IPS-20b (cell line): ENCODE data around the gene LRRC7.

Experiments
- H3K27ac ChIP-seq: one replicate; pipeline ENCODE4 v1.5.1; 2013; ENCODE audit warnings: low read length
- H3K27me3 ChIP-seq: 2 replicates; pipeline ENCODE4 v1.6.1; 2013; ENCODE audit warnings: mild to moderate bottlenecking, low read length, inconsistent platforms; ENCODE audit not compliant: insufficient read depth
- H3K36me3 ChIP-seq: 2 replicates; pipeline ENCODE4 v1.6.1; 2013; ENCODE audit warnings: low read depth, mild to moderate bottlenecking, inconsistent platforms, low read length, moderate library complexity; ENCODE audit not compliant: insufficient read depth
- H3K4me1 ChIP-seq: 2 replicates; pipeline ENCODE4 v1.6.1; 2013; ENCODE audit warnings: mild to moderate bottlenecking, control low read depth, inconsistent platforms, low read length, moderate library complexity; ENCODE audit not compliant: insufficient read depth
- H3K4me3 ChIP-seq: 2 replicates; pipeline ENCODE4 v1.5.1; 2013; ENCODE audit warnings: mild to moderate bottlenecking, low read length, inconsistent platforms
- H3K9ac ChIP-seq: 2 replicates; pipeline ENCODE4 v1.6.1; 2013; ENCODE audit warnings: low read depth, mild to moderate bottlenecking, inconsistent platforms, low read length, moderate library complexity
- H3K9me3 ChIP-seq: 2 replicates; pipeline ENCODE4 v1.6.1; 2013; ENCODE audit warnings: mild to moderate bottlenecking, low read depth, low read length, inconsistent platforms; ENCODE audit not compliant: insufficient read depth

Gene LRRC7

DNA sequence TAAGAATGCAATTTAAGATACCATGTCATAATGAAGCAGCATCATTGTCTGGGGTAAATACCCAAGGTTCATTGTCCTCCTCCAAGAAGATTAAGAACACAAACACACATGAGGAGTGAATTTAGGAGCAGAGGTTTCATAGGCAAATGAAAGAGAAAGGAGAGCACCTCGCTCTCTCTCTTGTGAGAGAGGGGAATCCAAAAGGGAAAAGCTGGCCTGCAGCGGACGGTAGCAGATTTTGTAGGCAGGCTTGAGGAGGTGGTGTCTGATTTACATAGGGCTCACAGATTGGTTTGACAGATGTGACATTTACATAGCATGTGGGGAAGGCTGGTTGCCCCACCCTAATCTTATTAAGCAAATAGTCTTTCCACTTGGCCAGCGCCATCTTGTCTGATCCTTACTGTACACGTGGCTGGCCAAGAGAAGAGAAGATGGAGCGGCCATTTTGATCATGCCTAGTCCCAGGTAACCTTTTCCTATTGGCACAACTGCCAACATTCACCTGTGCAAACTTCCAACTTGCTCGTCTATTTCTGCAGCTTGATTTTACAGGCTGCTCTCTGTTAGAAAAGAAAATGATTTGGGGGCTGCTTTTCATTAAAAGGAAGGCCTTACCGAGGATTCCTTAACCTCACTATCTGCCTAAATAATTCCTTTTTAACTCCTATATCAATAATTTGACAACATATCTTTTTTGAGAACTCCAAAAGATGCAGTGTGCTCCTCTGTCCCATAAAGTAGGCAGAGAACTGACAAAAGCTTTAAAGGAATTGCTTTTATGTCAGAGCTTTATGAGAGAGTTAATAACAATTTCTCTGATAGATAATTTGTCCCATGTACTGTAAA, 16.0 kb upstream of the LRRC7 start:
- Histone ChIP-seq H3K36me3 (no peaks in the 10 kb centered on the region), H3K9ac (no peak overlapping the region), H3K4me3 (no peak overlapping the region), H3K27me3 (no peaks in the 10 kb centered on the region), H3K27ac (no peak overlapping the region), H3K4me1 (no peaks in the 10 kb centered on the region), H3K9me3 (no peaks in the 10 kb centered on the region)

DNA sequence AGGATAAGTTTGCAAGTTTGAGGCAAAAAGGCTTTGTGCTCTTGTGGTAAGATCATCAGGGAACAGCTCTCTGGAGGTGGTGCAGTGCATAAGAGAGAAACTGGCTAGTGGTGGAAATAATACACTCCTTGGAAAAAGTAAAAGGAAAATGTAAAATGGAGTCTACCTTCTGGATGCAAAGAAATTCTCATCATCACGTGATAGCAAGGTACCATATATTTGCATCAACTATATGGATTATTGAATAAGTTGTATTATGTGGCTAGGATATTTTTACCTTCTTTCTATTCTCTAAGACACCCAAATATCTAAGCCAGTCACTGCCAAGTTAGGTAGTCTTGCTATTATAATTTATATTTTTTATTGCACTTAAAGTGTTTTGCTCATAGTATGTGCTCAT, 14.0 kb upstream of the LRRC7 start:
- H3K4me3 ChIP-seq = no peak overlapping the region
- no peaks in the 10 kb centered on the region for H3K4me1 ChIP-seq
- H3K36me3 ChIP-seq = no peaks in the 10 kb centered on the region
- H3K27me3 ChIP-seq = no peaks in the 10 kb centered on the region
- H3K27ac ChIP-seq = no peak overlapping the region
- H3K9me3 ChIP-seq = no peaks in the 10 kb centered on the region
- no peak overlapping the region for H3K9ac ChIP-seq

DNA sequence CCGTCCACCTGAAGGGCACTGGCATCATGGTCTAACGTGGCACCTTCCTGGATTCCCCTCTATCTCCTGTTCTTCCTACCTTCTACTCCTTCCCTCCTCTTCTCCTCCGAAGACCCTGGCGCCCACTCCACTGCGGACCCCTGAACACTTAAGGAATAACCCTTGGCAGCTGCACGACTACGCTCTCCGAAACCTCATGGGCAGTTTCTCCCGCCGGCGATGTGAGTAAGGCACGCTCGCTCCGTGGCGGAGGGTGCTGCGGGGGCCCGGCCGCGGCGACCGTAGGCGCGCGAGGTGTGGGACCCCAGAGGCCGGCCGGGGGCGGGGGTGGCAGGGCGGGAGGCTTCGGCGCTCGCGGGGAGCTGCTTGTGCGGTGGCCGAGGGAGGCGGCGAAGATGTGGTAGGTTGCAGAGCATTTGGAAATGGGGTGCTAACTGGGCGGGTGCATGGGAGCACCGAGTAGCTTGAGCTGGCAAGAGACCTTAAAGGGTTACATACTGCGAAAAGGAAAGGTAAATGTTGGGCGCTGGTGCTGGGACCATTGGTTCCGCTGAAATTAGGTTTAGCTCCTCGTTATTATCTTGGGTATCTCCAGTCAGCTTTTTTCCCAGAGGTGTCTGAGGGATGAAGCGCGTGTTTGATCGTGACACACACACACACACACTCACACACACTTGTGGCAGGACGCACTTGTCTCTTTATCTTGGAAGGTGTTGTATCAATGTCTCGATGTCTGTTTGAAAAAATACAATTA, 876 bp downstream of the LRRC7 start:
- Histone ChIP-seq H3K27ac (no peak overlapping the region), H3K4me3 (peak overlapping the region; percentile 75), H3K9me3 (no peaks in the 10 kb centered on the region), H3K36me3 (no peaks in the 10 kb centered on the region), H3K4me1 (peaks cover 3% of the 10 kb centered on the region; the same call in 1 of the 2 replicates), H3K9ac (no peak overlapping the region), H3K27me3 (peaks cover 79% of the 10 kb centered on the region)

DNA sequence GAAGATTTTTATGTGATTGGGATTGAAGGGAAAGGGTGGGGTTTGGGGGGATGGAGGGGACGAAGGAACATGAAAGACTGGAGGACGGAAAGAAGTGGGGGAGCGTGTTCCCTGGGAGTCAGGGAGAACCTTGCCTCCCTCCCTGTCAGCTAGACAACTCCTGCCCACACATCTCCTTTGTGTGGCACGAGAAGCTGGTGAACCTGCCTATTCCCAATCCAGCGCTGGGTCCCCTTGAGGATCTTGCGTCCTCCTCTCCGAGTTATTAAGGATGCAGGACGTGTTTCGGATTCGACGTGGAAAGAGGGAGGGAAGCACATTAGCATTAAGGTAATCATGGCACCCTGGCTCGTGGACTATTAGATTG, 1.4 kb downstream of the LRRC7 start:
- Histone ChIP-seq H3K4me1 (peaks cover 3% of the 10 kb centered on the region; the same call in 1 of the 2 replicates), H3K9me3 (no peaks in the 10 kb centered on the region), H3K36me3 (no peaks in the 10 kb centered on the region), H3K27ac (no peak overlapping the region), H3K9ac (no peak overlapping the region), H3K27me3 (peaks cover 79% of the 10 kb centered on the region), H3K4me3 (peak overlapping the region; percentile 75)

DNA sequence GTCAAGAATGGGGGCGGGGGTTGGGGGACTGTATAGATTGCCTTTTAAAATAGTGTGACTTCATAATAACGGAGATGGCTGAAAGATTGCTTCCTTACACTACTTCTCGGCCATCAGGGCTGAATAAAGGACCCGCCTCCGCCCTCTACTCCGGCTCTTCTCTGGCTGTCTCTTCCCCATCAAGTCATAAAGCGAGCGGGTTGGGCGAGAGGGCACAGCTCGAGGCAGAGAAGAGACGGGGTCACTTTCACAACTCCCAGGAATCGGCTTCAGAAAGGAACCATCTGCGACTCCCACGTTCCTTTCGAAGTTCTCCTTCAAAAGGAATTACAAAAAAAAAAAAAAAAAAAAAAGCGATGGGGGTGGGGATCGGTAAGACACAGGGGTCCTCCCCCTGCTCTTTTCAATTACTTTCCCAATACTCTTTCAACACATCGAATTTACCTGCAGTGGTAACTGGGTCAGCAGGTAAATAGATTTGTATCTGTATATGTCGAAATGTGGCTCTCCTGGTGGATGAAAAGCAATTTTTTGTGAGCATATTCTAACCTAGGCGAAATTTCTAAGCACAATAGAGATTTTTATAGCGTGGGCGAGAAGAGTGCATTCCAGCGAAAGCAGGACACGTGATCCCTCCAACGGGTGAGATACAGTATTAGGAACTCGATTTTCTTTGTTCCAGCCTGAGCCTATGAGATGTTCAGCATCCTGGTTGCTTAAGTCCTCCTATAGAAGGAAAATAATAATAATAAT, 2.0 kb downstream of the LRRC7 start:
- Histone ChIP-seq H3K27ac (no peak overlapping the region), H3K4me1 (peaks cover 3% of the 10 kb centered on the region; the same call in 1 of the 2 replicates), H3K9me3 (no peaks in the 10 kb centered on the region), H3K4me3 (peak overlapping the region; percentile 75), H3K36me3 (no peaks in the 10 kb centered on the region), H3K27me3 (peaks cover 73% of the 10 kb centered on the region), H3K9ac (no peak overlapping the region)

DNA sequence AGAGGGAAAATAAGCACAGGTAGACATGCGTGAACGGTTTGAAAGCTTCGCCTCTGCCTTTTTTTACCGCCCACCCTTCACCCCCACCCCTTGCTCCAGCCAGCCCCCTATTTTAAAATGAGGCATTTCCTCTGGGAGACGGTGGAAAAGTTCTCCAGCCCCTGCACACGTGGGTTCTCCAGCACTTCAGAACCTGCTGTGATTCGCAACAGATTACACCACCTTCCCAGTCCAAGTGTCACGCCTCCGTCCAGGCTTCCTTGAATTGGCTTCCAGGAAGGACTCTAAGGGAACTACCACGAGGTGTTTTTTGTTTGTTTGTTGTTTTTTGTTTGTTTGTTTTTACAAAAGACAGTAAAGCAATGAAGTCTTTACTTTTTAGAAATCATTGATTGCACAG, 2.6 kb downstream of the LRRC7 start:
- H3K27me3 ChIP-seq = peaks cover 67% of the 10 kb centered on the region
- H3K4me3 ChIP-seq = peak overlapping the region; percentile 75
- H3K4me1 ChIP-seq = peaks cover 3% of the 10 kb centered on the region; the same call in 1 of the 2 replicates
- H3K27ac ChIP-seq = no peak overlapping the region
- H3K9me3 ChIP-seq = no peaks in the 10 kb centered on the region
- no peaks in the 10 kb centered on the region for H3K36me3 ChIP-seq
- peak overlapping the region; percentile 24; the same call in 1 of the 2 replicates for H3K9ac ChIP-seq

DNA sequence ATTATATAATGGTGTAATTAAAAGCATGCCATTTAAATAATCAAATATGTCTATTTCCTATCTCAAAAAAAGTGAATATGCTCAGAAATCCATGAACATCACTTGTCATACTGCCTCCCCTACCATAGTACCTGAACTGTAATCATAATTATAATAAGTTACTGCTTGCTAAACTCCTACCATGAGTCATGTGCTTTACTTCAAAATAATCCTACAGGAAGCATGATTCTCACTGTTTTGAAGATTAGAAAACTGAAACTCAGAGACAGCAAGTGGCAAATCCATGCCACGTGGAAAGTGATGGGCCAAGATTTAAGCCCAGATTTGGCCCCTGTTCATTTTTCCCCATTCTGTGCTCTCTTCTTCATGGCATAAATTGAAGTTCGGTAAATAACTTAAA, 5.2 kb downstream of the LRRC7 start:
- H3K9me3 ChIP-seq = no peaks in the 10 kb centered on the region
- H3K27ac ChIP-seq = no peak overlapping the region
- H3K4me1 ChIP-seq = peaks cover 3% of the 10 kb centered on the region; the same call in 1 of the 2 replicates
- H3K4me3 ChIP-seq = no peak overlapping the region
- H3K27me3 ChIP-seq = peaks cover 41% of the 10 kb centered on the region
- H3K9ac ChIP-seq = no peak overlapping the region
- no peaks in the 10 kb centered on the region for H3K36me3 ChIP-seq

DNA sequence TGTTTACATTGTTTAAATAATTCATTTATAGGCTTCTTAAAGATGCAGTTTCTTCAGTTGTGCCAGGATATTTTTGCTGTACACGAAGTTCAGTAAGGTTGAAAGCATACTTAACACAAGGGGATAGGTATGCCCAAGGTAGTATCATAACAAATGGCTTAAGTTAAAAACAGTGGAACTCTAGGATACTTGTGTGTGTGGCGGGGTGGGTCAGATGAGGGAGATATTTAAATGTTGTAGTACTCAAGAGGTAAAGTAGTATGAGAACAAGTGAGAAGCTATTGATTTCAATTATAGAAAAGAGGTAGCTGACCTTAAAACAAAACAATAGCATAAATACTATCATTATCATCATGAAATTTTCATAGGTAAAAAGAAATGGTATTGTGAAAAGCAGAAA, 6.2 kb downstream of the LRRC7 start:
- no peak overlapping the region for H3K27ac ChIP-seq
- H3K36me3 ChIP-seq = no peaks in the 10 kb centered on the region
- H3K9ac ChIP-seq = no peak overlapping the region
- peaks cover 31% of the 10 kb centered on the region for H3K27me3 ChIP-seq
- no peaks in the 10 kb centered on the region for H3K9me3 ChIP-seq
- H3K4me1 ChIP-seq = peaks cover 3% of the 10 kb centered on the region; the same call in 1 of the 2 replicates
- H3K4me3 ChIP-seq = no peak overlapping the region

DNA sequence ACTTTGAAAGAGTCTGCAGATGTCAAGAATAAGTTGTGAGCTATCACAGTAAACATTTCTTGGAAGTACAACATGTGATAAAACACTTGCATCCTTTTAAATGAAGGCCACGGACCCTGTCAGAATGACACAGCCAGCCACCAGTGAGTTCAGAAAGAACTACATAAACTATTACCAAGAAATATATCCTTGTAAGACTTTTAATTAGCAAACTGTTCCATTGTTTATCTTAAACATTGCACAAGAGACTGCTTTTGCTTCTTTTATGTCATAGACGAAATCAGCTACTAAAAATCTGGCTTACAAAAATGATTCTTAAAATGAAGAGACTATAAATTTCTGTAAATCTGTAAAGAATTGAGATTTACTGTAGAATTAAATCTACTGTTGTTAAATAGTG, 17.9 kb downstream of the LRRC7 start:
- Histone ChIP-seq H3K9me3 (no peaks in the 10 kb centered on the region), H3K36me3 (no peaks in the 10 kb centered on the region), H3K9ac (no peak overlapping the region), H3K4me3 (no peak overlapping the region), H3K27ac (no peak overlapping the region), H3K4me1 (no peaks in the 10 kb centered on the region), H3K27me3 (no peaks in the 10 kb centered on the region)

DNA sequence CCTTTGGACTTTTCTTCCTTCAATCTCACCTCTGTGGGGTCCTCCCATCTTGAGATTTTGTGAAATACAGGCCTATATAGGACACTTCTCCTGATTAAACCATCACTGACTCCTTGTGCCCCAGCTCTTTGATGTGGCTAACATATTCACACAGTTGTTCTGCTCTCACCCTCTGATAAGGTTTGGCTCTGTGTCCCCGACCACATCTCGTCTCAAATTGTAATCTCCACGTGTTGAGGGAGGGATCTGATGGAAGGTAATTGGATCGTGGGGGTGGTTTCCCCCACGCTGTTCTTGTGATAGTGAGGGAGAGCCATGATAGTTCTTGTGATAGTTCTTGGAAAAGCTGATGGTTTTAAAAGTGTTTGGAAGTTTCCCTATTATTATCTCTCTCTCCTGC, 19.7 kb downstream of the LRRC7 start:
- H3K36me3 ChIP-seq = no peaks in the 10 kb centered on the region
- no peak overlapping the region for H3K27ac ChIP-seq
- no peaks in the 10 kb centered on the region for H3K9me3 ChIP-seq
- no peak overlapping the region for H3K9ac ChIP-seq
- H3K4me1 ChIP-seq = no peaks in the 10 kb centered on the region
- no peaks in the 10 kb centered on the region for H3K27me3 ChIP-seq
- H3K4me3 ChIP-seq = no peak overlapping the region

DNA sequence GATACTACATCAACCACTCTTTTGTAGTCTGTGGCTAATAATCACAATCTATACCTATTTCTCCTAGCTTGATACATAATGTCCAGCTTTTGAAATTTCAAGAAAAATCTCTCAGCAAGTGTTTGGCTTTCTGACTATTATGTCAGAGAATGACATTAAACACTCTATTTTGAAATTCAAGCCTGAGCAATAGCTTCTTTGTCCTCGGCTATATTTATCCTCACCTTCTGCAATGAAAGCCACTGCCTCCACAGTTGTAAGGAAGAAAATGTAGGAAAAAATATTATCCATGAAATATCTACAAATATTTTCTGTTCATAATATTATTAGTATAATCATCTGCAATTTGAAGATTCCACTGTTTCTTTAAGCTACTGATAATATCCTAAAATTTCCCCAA, 22.1 kb downstream of the LRRC7 start:
- Histone ChIP-seq H3K27ac (no peak overlapping the region), H3K27me3 (no peaks in the 10 kb centered on the region), H3K9me3 (no peaks in the 10 kb centered on the region), H3K9ac (no peak overlapping the region), H3K4me1 (no peaks in the 10 kb centered on the region), H3K4me3 (no peak overlapping the region), H3K36me3 (no peaks in the 10 kb centered on the region)
